DOHH2 (cell line): ENCODE results near the gene SPDYE2.
"Not testable (repeated sequence)": the region's sequence is repeated elsewhere in the genome, so short reads cannot be mapped to it uniquely, and the experiment has no call there.

Experiments
- H3F3A ChIP-seq: fragments of 200-600 bp; sonication (generic), shearing (Covaris generic); 2 replicates; pipeline ENCODE4 v1.6.0; 2016; ENCODE audit warnings: antibody characterized with exemption, mild to moderate bottlenecking; ENCODE audit not compliant: control insufficient read depth, insufficient read depth
- H3K27ac ChIP-seq: fragments of 200-600 bp; sonication (generic); 2 replicates; pipeline ENCODE4 v1.5.1; 2014; ENCODE audit warnings: low read depth, mild to moderate bottlenecking, low read length, moderate library complexity
- H3K27me3 ChIP-seq: fragments of 200-600 bp; sonication (generic); 2 replicates; pipeline ENCODE4 v1.6.1; 2014; ENCODE audit warnings: mild to moderate bottlenecking, low read length, mixed read lengths; ENCODE audit not compliant: control insufficient read depth
- H3K36me3 ChIP-seq: fragments of 200-600 bp; sonication (generic); 2 replicates; pipeline ENCODE4 v1.6.1; 2014; ENCODE audit warnings: mild to moderate bottlenecking, low read length, moderate library complexity, mixed read lengths; ENCODE audit not compliant: control insufficient read depth
- H3K4me1 ChIP-seq: fragments of 200-600 bp; sonication (generic); 2 replicates; pipeline ENCODE4 v1.6.1; 2014; ENCODE audit warnings: mild to moderate bottlenecking, low read length, mixed read lengths; ENCODE audit not compliant: control insufficient read depth
- H3K4me2 ChIP-seq: fragments of 200-600 bp; sonication (generic); 2 replicates; pipeline ENCODE4 v1.6.0; 2014; ENCODE audit warnings: mild to moderate bottlenecking, low read length, moderate library complexity
- H3K4me3 ChIP-seq: fragments of 200-600 bp; sonication (generic); 2 replicates; pipeline ENCODE4 v1.5.1; 2014; ENCODE audit warnings: mild to moderate bottlenecking, low read length, mixed read lengths
- H3K79me2 ChIP-seq: fragments of 200-600 bp; sonication (generic); 2 replicates; pipeline ENCODE4 v1.6.1; 2014; ENCODE audit warnings: mild to moderate bottlenecking, low read length, mixed read lengths; ENCODE audit not compliant: control insufficient read depth
- H3K9me2 ChIP-seq: fragments of 200-600 bp; sonication (generic); replicated peaks from 2 replicates; pipeline ENCODE4 v1.6.1; 2014; ENCODE audit warnings: mild to moderate bottlenecking, low read length, mixed read lengths; ENCODE audit not compliant: control insufficient read depth
- H3K9me3 ChIP-seq: fragments of 200-600 bp; sonication (generic); 2 replicates; pipeline ENCODE4 v1.6.1; 2014; ENCODE audit warnings: antibody characterized with exemption, low read length, mixed read lengths; ENCODE audit not compliant: control insufficient read depth, insufficient read depth
- H4K20me1 ChIP-seq: fragments of 200-600 bp; sonication (generic); 2 replicates; pipeline ENCODE4 v1.6.0; 2014; ENCODE audit warnings: low read depth, mild to moderate bottlenecking, antibody characterized with exemption, low read length, moderate library complexity; ENCODE audit not compliant: control insufficient read depth, insufficient read depth

Gene SPDYE2

DNA sequence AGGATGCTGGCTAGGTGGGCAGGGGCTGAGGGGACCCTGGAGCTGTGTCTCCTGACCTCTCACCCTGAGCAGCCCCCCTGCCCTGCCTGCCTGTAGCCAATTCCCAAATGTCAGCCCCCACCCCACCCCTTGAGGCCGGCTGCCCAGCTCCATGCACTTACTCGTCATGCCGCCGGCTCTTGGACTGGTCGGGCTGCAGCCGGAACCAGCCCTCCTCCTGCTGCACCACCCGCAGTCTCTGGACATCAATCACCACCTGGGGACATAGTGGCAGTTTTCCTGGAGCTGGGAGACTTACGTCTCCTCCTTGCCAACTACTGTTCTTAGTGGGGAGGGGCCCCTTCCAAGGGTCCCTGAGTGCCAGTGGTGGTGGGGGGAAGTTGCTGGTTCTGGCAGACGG lies 48.7 kb downstream of the SPDYE2 start:
- not testable (repeated sequence) for H3K27me3 ChIP-seq, H3K27ac ChIP-seq, H3K4me1 ChIP-seq, H4K20me1 ChIP-seq, H3K79me2 ChIP-seq, H3K4me3 ChIP-seq, H3F3A ChIP-seq, H3K4me2 ChIP-seq, H3K36me3 ChIP-seq, H3K9me2 ChIP-seq, H3K9me3 ChIP-seq

DNA sequence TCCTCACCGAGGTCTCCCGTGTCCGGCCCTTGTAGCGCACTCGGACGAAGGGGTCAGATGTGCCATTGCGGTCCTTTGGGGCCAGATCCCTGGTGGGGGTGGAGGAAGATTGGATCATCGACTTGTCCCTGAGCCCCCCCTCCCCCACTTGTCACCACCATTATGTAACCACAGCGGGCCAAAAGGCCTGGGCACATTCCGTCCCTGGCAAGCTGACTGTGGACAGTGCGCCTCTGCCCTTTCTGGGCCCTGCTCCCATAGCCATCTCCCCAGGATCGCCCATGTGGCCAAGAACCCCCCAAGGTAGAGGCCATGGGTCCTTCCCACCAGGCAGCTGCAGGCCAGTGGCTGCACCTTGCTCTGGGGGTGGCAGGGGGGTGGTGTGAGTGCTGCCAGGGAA lies 51.3 kb downstream of the SPDYE2 start:
- H3K79me2 ChIP-seq, H3K36me3 ChIP-seq, H3F3A ChIP-seq, H3K4me2 ChIP-seq, H4K20me1 ChIP-seq, H3K4me1 ChIP-seq, H3K4me3 ChIP-seq, H3K27me3 ChIP-seq, H3K9me2 ChIP-seq, H3K9me3 ChIP-seq, H3K27ac ChIP-seq: not testable (repeated sequence)

DNA sequence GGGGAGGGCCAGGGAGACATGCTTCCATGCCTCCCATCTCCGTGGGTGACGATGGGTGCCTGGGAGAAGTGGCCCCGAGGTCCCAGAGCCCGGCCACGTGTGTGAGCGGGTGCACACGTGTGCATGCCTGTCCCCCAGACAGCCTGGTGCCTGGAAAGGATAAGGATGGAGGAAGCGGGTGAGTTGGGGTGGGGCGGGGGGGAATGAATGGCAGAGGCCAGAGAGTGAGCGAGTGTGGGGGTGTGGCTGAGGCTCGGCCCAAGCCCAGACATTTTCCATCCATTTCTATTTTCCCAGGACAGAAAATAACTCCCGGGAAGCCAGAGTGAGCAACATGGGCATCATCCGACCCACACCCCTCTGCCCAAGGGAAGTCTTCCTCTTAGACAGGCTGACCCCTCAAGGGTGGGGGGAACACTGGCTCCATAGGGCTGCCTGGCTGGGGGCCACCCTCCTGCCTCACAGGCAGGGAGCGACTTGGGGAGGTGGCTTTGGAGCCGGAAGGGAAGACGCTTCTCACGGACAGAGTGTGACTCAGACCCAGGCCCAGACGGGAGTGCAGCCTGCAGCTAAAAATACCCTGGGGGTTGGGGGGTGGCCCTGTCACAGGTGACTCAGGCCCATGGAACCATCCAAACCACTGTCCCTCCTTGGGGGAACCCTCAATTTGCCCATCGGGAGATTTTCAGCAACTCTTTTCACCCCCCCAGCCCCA lies 53.6 kb downstream of the SPDYE2 start:
- H3K4me1 ChIP-seq, H4K20me1 ChIP-seq, H3F3A ChIP-seq, H3K27ac ChIP-seq, H3K9me2 ChIP-seq, H3K9me3 ChIP-seq, H3K79me2 ChIP-seq, H3K4me2 ChIP-seq, H3K4me3 ChIP-seq, H3K36me3 ChIP-seq, H3K27me3 ChIP-seq: not testable (repeated sequence)

DNA sequence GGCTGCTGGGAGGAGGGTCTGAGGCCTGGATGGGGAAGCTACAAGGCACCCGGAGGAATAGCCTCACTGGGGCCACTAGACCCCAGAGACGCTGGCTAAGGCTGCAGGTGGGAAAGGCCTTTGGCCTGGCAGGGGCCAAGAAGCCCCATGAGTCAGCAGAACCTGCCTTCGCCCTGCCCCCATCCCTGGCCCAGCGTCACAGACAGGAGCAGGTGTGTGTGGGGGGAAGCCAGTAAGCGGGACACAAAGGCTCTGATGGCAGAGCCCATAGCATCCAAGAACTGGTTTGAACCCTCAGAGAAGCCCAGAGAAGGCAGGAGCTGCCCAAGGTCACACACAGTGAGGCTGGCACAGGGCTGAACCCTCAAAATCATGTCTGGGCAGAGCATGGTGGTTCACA lies 55.8 kb downstream of the SPDYE2 start:
- H3K9me2 ChIP-seq, H3K4me2 ChIP-seq, H3F3A ChIP-seq, H3K79me2 ChIP-seq, H3K36me3 ChIP-seq, H3K27ac ChIP-seq, H4K20me1 ChIP-seq, H3K4me1 ChIP-seq, H3K27me3 ChIP-seq, H3K9me3 ChIP-seq, H3K4me3 ChIP-seq: not testable (repeated sequence)

DNA sequence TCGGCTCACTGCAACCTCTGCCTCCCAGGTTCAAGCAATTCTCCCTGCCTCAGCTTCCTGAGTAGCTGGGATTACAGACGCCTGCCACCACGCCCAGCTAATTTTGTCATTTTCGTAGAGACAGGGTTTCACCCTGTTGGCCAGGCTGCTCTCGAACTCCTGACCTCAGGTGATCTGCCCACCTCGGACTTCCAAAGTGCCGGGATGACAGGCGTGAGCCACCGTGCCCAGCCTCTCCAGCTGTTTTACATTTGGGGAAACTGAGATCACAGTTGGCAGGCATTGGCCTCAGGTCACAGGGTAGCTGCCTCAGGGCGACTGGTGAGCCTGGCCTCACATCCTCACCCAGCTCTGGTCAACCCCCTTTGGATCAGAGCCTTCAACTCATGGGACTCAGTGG lies 58.7 kb downstream of the SPDYE2 start:
- not testable (repeated sequence) for H3K27me3 ChIP-seq, H3K4me3 ChIP-seq, H4K20me1 ChIP-seq, H3K4me2 ChIP-seq, H3K79me2 ChIP-seq, H3F3A ChIP-seq, H3K27ac ChIP-seq, H3K36me3 ChIP-seq, H3K9me2 ChIP-seq, H3K9me3 ChIP-seq
- H3K4me1 ChIP-seq: peaks cover 11% of the 10 kb centered on the region

DNA sequence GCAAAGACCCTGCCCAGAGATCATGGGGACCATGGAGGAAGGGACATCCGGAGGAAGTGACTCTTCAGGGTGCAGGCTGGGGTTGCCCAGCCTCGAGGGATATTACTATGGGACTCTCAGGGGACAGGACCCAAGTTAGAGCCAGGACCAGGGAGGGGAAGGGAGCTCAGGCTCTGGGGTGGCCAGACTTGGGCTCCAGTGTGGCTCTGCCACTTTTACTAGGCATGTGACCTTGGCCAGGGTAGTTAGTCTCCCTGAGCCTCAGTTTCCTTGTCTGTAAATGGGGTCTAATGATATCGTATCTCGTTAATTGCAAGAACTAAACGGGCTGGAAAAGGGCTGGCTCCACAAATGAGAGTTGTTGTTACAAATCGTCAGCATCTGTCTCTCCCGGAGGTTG lies 59.4 kb downstream of the SPDYE2 start:
- H3K27ac ChIP-seq, H3K36me3 ChIP-seq, H3K4me2 ChIP-seq, H3K9me3 ChIP-seq, H3K27me3 ChIP-seq, H3K9me2 ChIP-seq, H3K79me2 ChIP-seq, H3F3A ChIP-seq, H4K20me1 ChIP-seq, H3K4me3 ChIP-seq: not testable (repeated sequence)
- peaks cover 11% of the 10 kb centered on the region for H3K4me1 ChIP-seq

DNA sequence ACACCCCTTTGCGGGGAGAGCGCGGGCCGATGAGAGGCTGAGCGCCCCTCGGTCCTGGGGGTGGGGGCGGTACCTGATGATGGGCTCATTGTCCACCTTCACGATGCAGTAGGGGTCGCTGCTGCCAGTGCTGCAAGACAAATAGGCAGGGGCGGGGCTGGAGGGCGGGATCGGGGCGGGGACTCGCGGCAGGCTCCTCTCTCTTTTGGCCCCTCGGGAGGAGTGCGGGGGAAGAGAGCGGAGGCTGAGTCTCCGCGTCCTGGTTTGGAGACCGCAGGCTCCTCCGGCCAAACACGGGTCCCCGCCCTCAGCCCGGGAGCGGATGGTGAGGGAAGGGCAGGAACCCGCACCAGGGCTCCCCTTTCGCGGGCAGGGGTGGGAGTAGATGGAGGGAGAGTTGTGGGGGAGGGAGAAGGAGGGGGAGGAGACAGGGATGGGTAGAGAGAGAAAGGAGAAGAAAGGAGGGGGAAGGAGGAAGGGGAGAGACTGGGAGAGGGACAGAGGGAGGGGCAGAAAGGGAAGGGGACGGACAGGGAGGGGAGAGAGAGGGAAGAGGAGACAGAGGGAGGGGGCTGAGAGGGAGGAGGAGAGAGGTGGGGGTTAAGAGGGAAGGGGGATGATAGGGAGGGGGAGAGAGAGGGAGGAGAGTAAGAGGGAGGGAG lies 60.1 kb downstream of the SPDYE2 start:
- H3F3A ChIP-seq, H3K9me2 ChIP-seq, H3K36me3 ChIP-seq, H3K4me2 ChIP-seq, H3K9me3 ChIP-seq, H3K4me3 ChIP-seq, H4K20me1 ChIP-seq, H3K27me3 ChIP-seq, H3K27ac ChIP-seq, H3K79me2 ChIP-seq: not testable (repeated sequence)
- peaks cover 11% of the 10 kb centered on the region for H3K4me1 ChIP-seq

DNA sequence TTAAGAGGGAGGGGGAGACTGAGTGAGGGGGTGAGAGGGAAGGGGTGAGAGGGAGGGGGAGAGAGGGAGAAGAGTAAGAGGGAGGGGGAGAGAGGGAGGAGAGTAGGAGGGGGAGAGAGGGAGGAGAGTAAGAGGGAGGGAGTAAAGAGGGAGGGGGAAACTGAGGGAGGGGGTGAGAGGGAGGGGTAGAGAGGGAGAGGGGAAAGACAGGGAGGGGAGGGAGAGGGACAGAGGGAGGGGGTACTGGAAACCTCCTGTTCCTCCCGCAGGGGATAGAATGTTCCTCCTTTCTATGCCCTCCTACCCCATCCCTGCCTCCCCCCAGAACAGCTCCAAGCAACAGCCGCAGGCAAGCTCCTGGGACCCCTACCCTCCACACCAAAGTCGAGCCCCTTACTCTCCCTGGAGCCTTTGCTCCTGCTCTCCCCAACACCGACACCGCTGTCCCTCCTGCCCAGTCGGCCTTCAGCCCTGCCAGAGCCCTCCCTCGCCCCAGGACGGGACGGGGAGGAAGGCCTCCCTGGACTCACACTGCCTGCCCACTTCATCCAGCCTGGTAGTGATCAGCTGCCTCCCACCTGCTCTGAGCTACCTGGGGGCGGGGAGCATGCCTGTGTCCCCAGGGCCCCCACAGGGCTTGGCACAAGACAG lies 60.8 kb downstream of the SPDYE2 start:
- not testable (repeated sequence) for H4K20me1 ChIP-seq, H3K9me2 ChIP-seq, H3K27ac ChIP-seq, H3K9me3 ChIP-seq, H3K27me3 ChIP-seq, H3K4me2 ChIP-seq, H3F3A ChIP-seq, H3K4me3 ChIP-seq, H3K36me3 ChIP-seq, H3K79me2 ChIP-seq
- H3K4me1 ChIP-seq: peaks cover 11% of the 10 kb centered on the region
